ENCODE data around the gene POGK. TPM values are rescaled to one million over a fixed set of nuclear protein-coding genes. Genes with fewer than 3 reads are reported as not detected.

The POGK gene
- total RNA-seq, 1 donor from 2014 or later: 44.2 TPM

DNA sequence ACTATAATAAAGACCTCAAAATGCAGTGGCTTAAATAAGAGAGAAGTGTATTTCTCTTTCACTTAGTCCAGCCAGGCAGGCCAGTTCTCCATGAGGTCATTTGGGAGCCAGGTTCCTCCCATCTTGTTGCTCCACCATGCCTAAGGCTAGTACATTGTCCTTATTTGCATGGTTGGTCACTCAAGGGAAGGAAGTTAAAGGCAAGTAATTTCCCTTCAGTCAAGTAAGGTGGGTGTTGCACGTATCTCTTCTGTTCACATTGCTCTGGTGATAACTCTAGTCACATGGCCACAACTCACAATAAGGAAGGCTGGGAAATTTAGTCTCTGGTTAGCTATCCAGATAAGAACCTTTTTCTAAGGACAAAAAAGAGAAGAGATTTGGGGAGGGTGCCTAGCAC, 64.0 kb downstream of the POGK start:
- no peak overlapping the region for H3K4me3 Mint-ChIP-seq (ENCODE audit: unreplicated experiment)
- Histone ChIP-seq H3K4me2 (ENCODE audit: low read length) (no peak overlapping the region), H3K4me3 (ENCODE audit: insufficient read depth, low read depth, low read length) (no peak overlapping the region), H2AFZ (ENCODE audit: low read depth, low read length) (no peak overlapping the region), H3K9me3 (ENCODE audit: insufficient read depth, low read depth, low read length) (peaks cover 5% of the 10 kb centered on the region), H4K20me1 (ENCODE audit: insufficient read depth, low read length) (no peaks in the 10 kb centered on the region), H3K27ac (ENCODE audit: low read depth, low read length) (no peak overlapping the region), H3K36me3 (ENCODE audit: insufficient read depth, low read length) (no peaks in the 10 kb centered on the region), H3K27me3 (ENCODE audit: insufficient read depth, low read length) (peaks cover 26% of the 10 kb centered on the region), H3K4me1 (ENCODE audit: insufficient read depth, low read length) (peaks cover 23% of the 10 kb centered on the region), H3K9ac (ENCODE audit: low read length) (no peak overlapping the region), H3K79me2 (ENCODE audit: insufficient read depth, low read length) (no peaks in the 10 kb centered on the region)
- H3K36me3 Mint-ChIP-seq (ENCODE audit: low read depth, unreplicated experiment): peaks cover 2% of the 10 kb centered on the region
- H3K27me3 Mint-ChIP-seq (ENCODE audit: low read depth, unreplicated experiment): no peaks in the 10 kb centered on the region
- no peak for DNase-seq (ENCODE audit: low read depth)
- no peak overlapping the region for H3K27ac Mint-ChIP-seq (ENCODE audit: unreplicated experiment)
- TF ChIP-seq, protein P1, sequence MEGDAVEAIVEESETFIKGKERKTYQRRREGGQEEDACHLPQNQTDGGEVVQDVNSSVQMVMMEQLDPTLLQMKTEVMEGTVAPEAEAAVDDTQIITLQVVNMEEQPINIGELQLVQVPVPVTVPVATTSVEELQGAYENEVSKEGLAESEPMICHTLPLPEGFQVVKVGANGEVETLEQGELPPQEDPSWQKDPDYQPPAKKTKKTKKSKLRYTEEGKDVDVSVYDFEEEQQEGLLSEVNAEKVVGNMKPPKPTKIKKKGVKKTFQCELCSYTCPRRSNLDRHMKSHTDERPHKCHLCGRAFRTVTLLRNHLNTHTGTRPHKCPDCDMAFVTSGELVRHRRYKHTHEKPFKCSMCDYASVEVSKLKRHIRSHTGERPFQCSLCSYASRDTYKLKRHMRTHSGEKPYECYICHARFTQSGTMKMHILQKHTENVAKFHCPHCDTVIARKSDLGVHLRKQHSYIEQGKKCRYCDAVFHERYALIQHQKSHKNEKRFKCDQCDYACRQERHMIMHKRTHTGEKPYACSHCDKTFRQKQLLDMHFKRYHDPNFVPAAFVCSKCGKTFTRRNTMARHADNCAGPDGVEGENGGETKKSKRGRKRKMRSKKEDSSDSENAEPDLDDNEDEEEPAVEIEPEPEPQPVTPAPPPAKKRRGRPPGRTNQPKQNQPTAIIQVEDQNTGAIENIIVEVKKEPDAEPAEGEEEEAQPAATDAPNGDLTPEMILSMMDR (IDR thresholded peaks at IDR 0.05; ENCODE audit: insufficient read depth, low read depth, low read length): no peak
- TF ChIP-seq EZH2 (IDR thresholded peaks at IDR 0.05; ENCODE audit: insufficient read depth, low read length): no peak
- H3K9me3 Mint-ChIP-seq (ENCODE audit: unreplicated experiment): peaks cover 2% of the 10 kb centered on the region
- peaks cover 41% of the 10 kb centered on the region for H3K4me1 Mint-ChIP-seq (ENCODE audit: low read depth, unreplicated experiment)
- FAIRE-seq: no peak

DNA sequence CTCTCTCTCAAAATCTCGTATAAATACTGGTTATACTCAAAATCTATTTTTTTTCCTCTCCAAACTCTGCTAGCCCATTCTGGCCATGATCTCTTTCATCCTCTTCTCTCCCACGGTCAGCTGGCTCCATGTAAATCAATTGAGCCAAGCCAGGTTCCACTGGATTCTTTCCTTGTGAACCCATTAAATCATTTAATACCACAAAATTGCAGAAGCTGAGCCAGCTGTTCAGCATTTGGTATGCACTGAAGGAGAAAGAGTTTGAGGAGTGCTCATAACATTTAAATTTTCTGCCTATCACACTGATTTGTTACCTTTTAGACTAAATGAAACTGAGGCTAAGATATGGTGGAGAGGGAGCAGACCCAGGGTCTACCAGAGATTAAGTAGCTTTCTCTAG, 65.9 kb downstream of the POGK start:
- Histone ChIP-seq H3K36me3 (ENCODE audit: insufficient read depth, low read length) (no peaks in the 10 kb centered on the region), H3K27ac (ENCODE audit: low read depth, low read length) (peak overlapping the region; percentile 82), H3K9ac (ENCODE audit: low read length) (peak overlapping the region; percentile 56), H3K27me3 (ENCODE audit: insufficient read depth, low read length) (peaks cover 28% of the 10 kb centered on the region), H3K4me3 (ENCODE audit: insufficient read depth, low read depth, low read length) (peak overlapping the region; percentile 1), H3K4me1 (ENCODE audit: insufficient read depth, low read length) (peaks cover 23% of the 10 kb centered on the region), H3K79me2 (ENCODE audit: insufficient read depth, low read length) (no peaks in the 10 kb centered on the region), H2AFZ (ENCODE audit: low read depth, low read length) (no peak overlapping the region), H3K4me2 (ENCODE audit: low read length) (peak overlapping the region; percentile 60), H3K9me3 (ENCODE audit: insufficient read depth, low read depth, low read length) (peaks cover 5% of the 10 kb centered on the region), H4K20me1 (ENCODE audit: insufficient read depth, low read length) (no peaks in the 10 kb centered on the region)
- Mint-ChIP-seq H3K9me3 (ENCODE audit: unreplicated experiment) (peaks cover 2% of the 10 kb centered on the region), H3K4me3 (ENCODE audit: unreplicated experiment) (no peak overlapping the region), H3K27me3 (ENCODE audit: low read depth, unreplicated experiment) (no peaks in the 10 kb centered on the region), H3K36me3 (ENCODE audit: low read depth, unreplicated experiment) (no peaks in the 10 kb centered on the region), H3K4me1 (ENCODE audit: low read depth, unreplicated experiment) (peaks cover 49% of the 10 kb centered on the region), H3K27ac (ENCODE audit: unreplicated experiment) (peak overlapping the region; percentile 92)
- no peak for TF ChIP-seq EZH2 (IDR thresholded peaks at IDR 0.05; ENCODE audit: insufficient read depth, low read length)
- TF ChIP-seq, protein P1 (IDR thresholded peaks at IDR 0.05; ENCODE audit: insufficient read depth, low read depth, low read length): no peak
- DNase-seq (ENCODE audit: low read depth): peak; percentile 83
- FAIRE-seq: no peak

DNA sequence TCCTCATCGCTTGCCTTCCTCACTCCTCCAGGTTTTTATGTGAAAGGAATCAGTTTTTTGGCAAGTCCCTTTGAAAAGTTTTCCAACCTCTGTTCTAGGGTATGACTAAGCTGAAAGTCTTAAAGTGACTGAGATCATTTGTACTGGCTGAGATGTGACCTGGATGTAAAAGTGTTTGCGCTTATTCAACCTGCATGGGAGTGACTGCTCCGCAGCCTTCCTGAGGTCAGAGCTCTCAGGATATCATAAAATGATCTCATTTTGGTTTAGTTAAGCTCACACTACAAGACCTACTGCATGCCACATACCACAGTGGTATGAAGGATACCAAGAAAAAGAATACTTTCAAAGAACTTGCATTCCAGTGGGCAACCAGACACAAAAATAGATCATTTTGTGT, 66.6 kb downstream of the POGK start:
- no peaks in the 10 kb centered on the region for H3K79me2 ChIP-seq (ENCODE audit: insufficient read depth, low read length)
- FAIRE-seq (peak; percentile 62), DNase-seq (ENCODE audit: low read depth) (peak; percentile 98)
- H3K4me2 ChIP-seq (ENCODE audit: low read length): peak overlapping the region; percentile 60
- H3K27me3 ChIP-seq (ENCODE audit: insufficient read depth, low read length): peaks cover 26% of the 10 kb centered on the region
- H3K27ac ChIP-seq (ENCODE audit: low read depth, low read length): peak overlapping the region; percentile 82
- Mint-ChIP-seq H3K4me1 (ENCODE audit: low read depth, unreplicated experiment) (peaks cover 49% of the 10 kb centered on the region), H3K27me3 (ENCODE audit: low read depth, unreplicated experiment) (no peaks in the 10 kb centered on the region), H3K9me3 (ENCODE audit: unreplicated experiment) (peaks cover 2% of the 10 kb centered on the region), H3K27ac (ENCODE audit: unreplicated experiment) (peak overlapping the region; percentile 92), H3K36me3 (ENCODE audit: low read depth, unreplicated experiment) (no peaks in the 10 kb centered on the region), H3K4me3 (ENCODE audit: unreplicated experiment) (peak overlapping the region; percentile 70)
- no peaks in the 10 kb centered on the region for H4K20me1 ChIP-seq (ENCODE audit: insufficient read depth, low read length)
- peak overlapping the region; percentile 56 for H3K9ac ChIP-seq (ENCODE audit: low read length)
- H2AFZ ChIP-seq (ENCODE audit: low read depth, low read length): no peak overlapping the region
- TF ChIP-seq EZH2 (IDR thresholded peaks at IDR 0.05; ENCODE audit: insufficient read depth, low read length): no peak
- TF ChIP-seq, protein P1 (IDR thresholded peaks at IDR 0.05; ENCODE audit: insufficient read depth, low read depth, low read length): no peak
- H3K36me3 ChIP-seq (ENCODE audit: insufficient read depth, low read length): no peaks in the 10 kb centered on the region
- peaks cover 23% of the 10 kb centered on the region for H3K4me1 ChIP-seq (ENCODE audit: insufficient read depth, low read length)
- H3K4me3 ChIP-seq (ENCODE audit: insufficient read depth, low read depth, low read length): peak overlapping the region; percentile 1
- peaks cover 5% of the 10 kb centered on the region for H3K9me3 ChIP-seq (ENCODE audit: insufficient read depth, low read depth, low read length)
